Superior temporal gyrus (tissue), 1 donor: ENCODE data around the gene AK4.
"Not testable (repeated sequence)": the region's sequence is repeated elsewhere in the genome, so short reads cannot be mapped to it uniquely, and the experiment has no call there.

Experiments used
- DNase-seq: peaks from one replicate; pipeline ENCODE4 v3.0.0-alpha.2; 2016; ENCODE audit errors: extremely low spot score

AK4 gene

DNA sequence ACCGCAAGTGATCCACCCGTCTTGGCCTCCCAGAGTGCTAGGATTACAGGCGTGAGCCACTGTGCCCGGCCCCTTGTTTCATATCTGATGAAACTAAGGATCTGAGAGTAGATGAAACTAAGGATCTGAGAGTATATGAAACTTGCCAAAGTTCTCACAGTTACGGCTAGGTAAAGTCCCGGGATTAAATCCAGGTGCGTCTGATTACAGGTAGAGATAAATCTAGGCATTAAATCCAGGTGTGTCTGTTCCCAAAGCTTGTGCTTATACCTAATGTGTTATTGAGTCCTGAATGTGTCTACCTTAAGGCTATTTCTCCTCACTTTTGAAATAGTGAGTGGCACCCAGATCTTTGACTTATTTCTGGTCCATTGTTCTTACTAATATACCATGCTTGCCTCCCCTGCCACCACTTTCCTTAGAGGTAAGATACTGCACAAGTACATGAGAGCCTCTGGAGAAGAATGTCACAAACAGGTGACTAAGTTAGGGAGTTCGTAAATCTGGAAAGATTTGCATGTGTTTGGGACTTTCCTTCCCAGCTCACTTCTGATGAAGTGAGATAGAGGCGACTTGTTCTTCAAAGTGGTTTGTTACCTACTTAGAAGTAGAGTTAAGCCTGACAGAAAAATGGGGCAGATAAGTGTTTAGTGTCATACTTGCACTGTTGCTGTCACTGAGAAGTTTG lies 66.5 kb downstream of the AK4 start:
- DNase-seq = no peak

- DNase-seq = no peak
These were observed 69.0 kb downstream of the AK4 start for GRCh38 chr1:65216989-65217388.

DNA sequence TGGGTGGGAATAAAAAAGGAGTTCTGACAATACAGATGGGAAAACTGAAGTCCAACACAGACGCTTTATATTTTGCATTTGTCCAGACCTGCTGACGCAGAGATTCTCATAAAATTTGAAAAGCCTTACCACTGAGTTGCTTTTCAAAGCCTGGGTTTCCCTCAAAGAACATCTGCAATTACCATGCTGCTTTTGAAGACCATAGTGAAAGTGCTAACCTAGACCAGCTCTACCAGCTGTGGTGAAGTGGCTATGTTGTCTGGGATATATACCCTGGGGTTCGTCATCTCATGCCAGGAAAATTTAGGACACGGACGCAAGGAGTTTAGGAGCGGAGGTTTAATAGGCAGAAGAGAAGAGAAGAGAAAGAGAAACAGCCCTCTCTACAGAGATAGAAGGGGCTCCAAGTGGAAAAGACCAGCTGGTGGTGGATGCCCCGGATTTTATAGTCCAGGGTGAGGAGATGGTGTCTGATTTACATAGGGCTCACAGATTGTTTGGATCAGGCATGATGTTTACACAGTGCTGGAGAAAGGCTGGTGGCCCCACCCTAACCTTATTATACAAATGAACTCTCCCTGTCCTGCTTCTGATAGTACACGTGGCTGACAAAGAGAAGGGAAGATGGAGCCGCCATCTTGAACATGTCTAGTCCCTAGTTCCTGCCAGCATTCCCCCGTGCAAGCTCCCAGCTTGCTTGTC lies 73.8 kb downstream of the AK4 start:
- no peak for DNase-seq

DNA sequence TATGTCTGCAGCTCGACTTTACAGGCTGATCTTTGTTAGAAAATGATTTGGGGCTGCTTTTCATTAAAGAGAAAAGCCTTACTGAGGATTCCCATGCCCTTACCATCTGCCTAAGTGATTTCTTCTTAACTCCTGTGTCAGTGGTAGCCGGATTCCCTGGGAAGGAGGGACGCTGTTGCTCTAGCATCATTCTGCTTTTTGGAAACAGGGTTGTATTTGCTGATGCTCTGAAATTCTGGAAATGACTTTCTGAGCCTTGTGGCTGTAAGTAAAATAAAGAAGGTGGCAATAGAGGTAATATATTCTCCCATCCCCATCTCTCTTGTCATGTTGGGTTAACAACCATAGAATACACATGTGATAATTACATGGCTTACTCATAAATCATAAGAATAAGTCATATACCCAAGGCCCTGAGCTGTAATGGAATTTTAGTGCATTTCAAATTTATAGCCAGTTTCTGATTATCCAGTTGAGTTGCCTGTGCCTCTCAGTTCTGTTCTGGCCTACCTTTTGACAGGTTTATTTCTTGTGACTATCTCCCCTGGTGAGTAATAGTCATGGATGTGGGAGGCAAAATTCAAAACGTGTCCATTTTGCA lies 74.4 kb downstream of the AK4 start:
- no peak for DNase-seq

DNA sequence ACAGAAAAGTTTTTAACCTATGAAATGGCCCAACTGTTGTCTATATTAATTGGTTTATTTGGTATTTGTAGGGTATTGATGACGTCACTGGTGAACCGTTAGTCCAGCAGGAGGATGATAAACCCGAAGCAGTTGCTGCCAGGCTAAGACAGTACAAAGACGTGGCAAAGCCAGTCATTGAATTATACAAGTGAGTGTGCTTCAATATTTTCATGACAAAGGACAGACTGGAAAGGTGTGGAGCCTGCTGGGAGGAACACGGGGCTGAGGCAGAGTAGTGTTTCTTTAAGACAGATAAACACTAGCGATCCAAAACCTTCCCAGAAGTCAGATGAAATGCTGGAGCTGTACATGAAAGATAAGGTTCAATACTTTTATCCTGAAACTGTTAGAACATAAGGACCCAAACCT lies 76.7 kb downstream of the AK4 start:
- no peak for DNase-seq

DNA sequence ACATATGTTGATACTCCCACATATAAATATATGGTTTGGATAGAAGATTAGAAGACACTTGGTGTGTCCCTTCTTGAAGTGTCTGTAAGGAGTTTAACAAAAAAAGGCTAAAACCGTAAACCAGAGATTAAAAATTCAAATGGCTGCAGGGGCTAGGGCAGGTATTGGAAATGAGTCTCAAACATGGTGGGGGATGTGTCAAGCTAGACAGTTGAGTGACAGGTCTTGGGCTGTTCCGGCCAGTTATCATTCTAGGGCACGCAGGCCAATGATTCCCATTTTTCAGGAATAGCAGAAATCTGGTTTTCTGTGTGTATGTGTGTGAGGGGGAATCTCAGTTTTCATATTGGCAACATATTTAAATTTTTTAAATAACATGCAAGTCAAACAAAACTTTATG lies 77.2 kb downstream of the AK4 start:
- no peak for DNase-seq

- DNase-seq = no peak
These were observed 81.2 kb downstream of the AK4 start for GRCh38 chr1:65229201-65229600.

DNA sequence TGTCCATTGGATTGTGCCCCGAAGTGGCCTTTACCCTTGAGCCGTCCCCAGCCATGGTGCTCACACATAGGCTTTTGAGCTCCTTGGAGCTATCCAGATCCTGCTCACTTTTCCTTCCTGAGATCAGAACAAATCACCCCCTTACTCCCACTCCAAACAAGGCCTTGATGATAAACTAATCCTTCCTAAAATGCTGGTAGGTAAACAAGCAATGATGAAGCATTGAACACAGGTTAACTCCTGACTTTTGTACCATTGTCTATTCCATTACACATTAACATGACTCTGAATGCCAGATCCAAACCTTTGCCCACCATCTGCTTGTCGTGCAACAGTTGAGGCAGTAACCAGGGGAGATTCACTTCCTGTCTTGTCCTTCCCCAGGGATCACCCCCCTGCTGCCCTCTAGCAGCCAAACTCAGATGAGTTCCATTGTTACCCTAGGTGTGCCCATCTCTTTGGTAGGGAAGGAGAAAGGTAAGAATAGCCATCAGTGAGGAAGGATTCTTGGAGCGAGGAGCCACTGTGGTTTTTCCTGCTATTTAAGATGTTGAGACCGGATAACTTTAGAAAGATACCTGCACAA lies 81.8 kb downstream of the AK4 start:
- no peak for DNase-seq

- DNase-seq = no peak
These were observed 82.9 kb downstream of the AK4 start for GRCh38 chr1:65230731-65231481.

DNA sequence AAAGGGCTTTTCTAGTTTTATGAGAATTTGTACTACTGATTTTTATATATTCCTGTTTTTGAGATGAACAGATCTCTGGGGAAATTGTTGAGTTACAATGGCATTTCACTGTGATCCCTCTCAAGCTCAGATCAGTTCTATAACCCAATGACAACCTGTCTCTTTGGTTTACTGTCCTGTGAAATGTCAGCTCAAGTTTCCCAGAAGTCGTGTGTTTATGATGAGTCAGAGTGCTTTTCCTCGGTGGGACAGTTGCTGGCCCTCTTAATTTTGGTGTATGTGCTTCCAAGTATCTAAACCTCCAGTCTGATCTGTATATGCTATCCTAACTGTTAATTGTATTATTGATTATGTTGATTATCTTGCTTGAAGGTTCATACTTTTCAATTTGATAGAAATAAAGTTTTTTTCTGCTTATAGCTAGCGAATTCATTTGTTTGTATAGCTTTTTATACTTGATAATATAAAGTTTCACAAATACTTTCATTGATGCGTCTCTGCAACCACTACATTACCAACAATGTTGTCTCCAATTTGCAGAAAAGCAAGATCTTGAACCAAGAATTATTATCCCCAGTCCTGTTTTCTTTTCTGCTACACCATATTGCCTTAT lies 83.8 kb downstream of the AK4 start:
- no peak for DNase-seq

- no peak for DNase-seq
These were observed 84.5 kb downstream of the AK4 start for GRCh38 chr1:65232461-65232990.

- no peak for DNase-seq
These were observed 85.8 kb downstream of the AK4 start for GRCh38 chr1:65233782-65234181.

- peak; percentile 83 for DNase-seq
These were observed 88.1 kb downstream of the AK4 start for GRCh38 chr1:65235867-65236805.

DNA sequence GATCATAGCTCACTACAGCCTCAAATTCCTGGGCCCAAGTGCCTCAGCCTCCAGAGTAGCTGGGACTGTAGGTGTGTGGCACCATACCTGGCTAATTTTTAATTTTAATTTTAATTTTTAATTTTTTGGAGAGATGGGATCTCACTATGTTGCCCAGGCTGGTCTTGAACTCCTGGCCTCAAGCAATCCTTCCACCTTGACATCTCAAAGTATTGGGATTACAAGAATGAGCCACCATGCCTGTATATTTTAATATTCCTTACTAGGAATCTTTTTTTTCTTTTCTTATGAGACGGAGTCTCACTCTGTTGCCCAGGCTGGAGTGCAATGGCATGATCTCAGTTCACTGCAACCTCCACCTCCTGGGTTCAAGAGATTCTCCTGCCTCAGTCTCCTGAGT lies 89.1 kb downstream of the AK4 start:
- DNase-seq = not testable (repeated sequence)

GRCh38 chr1:65237503-65237902 lies 89.5 kb downstream of the AK4 start:
- DNase-seq = no peak

- DNase-seq = no peak
These were observed 90.0 kb downstream of the AK4 start for GRCh38 chr1:65238010-65238409.

DNA sequence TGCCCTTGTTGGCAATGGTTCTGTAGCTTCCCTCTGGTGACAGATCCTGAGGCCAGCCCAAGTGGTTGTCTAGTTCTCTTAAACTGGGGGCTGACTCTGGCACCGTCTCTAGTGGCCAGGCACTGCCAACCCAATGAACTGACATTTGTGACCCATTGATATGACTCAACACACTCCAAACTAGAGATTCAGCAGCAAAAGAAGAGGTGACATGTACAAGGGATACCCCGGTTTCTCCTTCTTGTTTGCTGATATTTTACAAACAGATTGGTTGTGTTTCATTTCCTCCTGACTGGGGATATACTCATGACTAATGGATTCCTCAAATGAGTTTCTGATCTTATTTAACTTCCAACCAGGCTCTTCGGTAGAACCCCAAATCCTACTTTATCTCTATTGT lies 95.5 kb downstream of the AK4 start:
- no peak for DNase-seq

- DNase-seq = no peak
These were observed 97.3 kb downstream of the AK4 start for GRCh38 chr1:65245295-65245694.

GRCh38 chr1:65247419-65248359 lies 99.7 kb downstream of the AK4 start:
- DNase-seq = peak; percentile 92
